Loucy (cell line): ENCODE data around the gene TPCN1.

Experiments
- H2AFZ ChIP-seq: fragments of 200-600 bp; sonication (generic); 2 replicates; pipeline ENCODE4 v1.6.0; 2016; ENCODE audit warnings: antibody characterized with exemption, mild to moderate bottlenecking, low read length, moderate library complexity
- H3F3A ChIP-seq: fragments of 200-600 bp; 2 replicates; pipeline ENCODE4 v1.6.0; 2016; ENCODE audit warnings: antibody characterized with exemption, low read depth, mild to moderate bottlenecking
- H3K27me3 ChIP-seq: fragments of 200-600 bp; sonication (generic); 2 replicates; pipeline ENCODE4 v1.6.1; 2014; ENCODE audit warnings: low read length, mild to moderate bottlenecking; ENCODE audit not compliant: insufficient read depth, poor library complexity, severe bottlenecking
- H3K36me3 ChIP-seq: fragments of 200-600 bp; sonication (generic); 2 replicates; pipeline ENCODE4 v1.6.1; 2016; ENCODE audit warnings: low read length; ENCODE audit not compliant: insufficient read depth
- H3K4me1 ChIP-seq: fragments of 200-600 bp; sonication (generic); 2 replicates; pipeline ENCODE4 v1.5.1; 2014; ENCODE audit warnings: low read length, mild to moderate bottlenecking; ENCODE audit not compliant: insufficient read depth, poor library complexity, severe bottlenecking
- H3K4me2 ChIP-seq: fragments of 200-600 bp; sonication (generic); 2 replicates; pipeline ENCODE4 v1.6.0; 2014; ENCODE audit warnings: antibody characterized with exemption, low read length, low read depth, mild to moderate bottlenecking; ENCODE audit not compliant: poor library complexity, severe bottlenecking
- H3K4me3 ChIP-seq: fragments of 200-600 bp; sonication (generic); 2 replicates; pipeline ENCODE4 v1.5.1; 2014; ENCODE audit warnings: low read length, mild to moderate bottlenecking, mixed read lengths; ENCODE audit not compliant: poor library complexity, severe bottlenecking
- H3K79me2 ChIP-seq: fragments of 200-600 bp; sonication (generic); 2 replicates; pipeline ENCODE4 v1.6.1; 2014; ENCODE audit warnings: low read length; ENCODE audit not compliant: insufficient read depth
- H3K9ac ChIP-seq: fragments of 200-600 bp; sonication (generic); 2 replicates; pipeline ENCODE4 v1.6.0; 2014; ENCODE audit warnings: mild to moderate bottlenecking, low read depth, low read length, moderate library complexity; ENCODE audit not compliant: poor library complexity, severe bottlenecking
- H3K9me2 ChIP-seq: fragments of 200-600 bp; sonication (generic); replicated peaks from 2 replicates; pipeline ENCODE4 v1.6.1; 2016; ENCODE audit warnings: low read depth, low read length, mixed read lengths
- H3K9me3 ChIP-seq: fragments of 200-600 bp; sonication (generic); 2 replicates; pipeline ENCODE4 v1.6.1; 2014; ENCODE audit warnings: mild to moderate bottlenecking, antibody characterized with exemption, low read length, low read depth; ENCODE audit not compliant: insufficient read depth
- H4K20me1 ChIP-seq: fragments of 200-600 bp; sonication (generic); 2 replicates; pipeline ENCODE4 v1.6.0; 2014; ENCODE audit warnings: antibody characterized with exemption, low read length, mild to moderate bottlenecking; ENCODE audit not compliant: insufficient read depth, poor library complexity, severe bottlenecking
- EZH2phosphoT487 ChIP-seq: fragments of 200-600 bp; IDR thresholded peaks from 2 replicates; pipeline ENCODE4 v1.6.1; 2018; ENCODE audit warnings: antibody characterized with exemption, mild to moderate bottlenecking, moderate library complexity, borderline replicate concordance
- TF ChIP-seq, protein P1 (sequence below): fragments of 200-600 bp; sonication (generic); conservative IDR thresholded peaks from 2 replicates; pipeline ENCODE4 v1.5.1; 2014; ENCODE audit warnings: mild to moderate bottlenecking, antibody characterized with exemption, low read length

The TPCN1 gene

DNA sequence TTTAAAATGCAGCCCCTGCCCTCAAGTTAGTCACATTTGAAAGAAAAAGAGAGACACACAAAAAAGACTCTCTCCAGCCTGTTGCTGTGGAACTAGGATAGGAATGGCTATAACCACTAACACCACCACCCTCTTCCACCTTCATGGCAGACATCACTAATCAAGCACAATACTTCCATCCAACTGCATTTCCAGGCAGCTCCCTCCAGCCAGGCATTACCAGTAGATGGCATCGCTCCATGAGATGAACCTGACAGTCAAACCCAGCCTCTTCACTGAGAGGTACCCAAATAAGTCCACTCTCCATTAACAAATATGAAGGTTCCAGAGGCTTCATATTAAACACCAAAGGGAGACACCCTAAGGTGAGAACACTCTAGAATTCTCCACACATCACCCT, 89.2 kb downstream of the TPCN1 start:
- H2AFZ ChIP-seq, result no peak overlapping the region
- no peak overlapping the region for H3K4me3 ChIP-seq
- H3K4me1 ChIP-seq, result no peaks in the 10 kb centered on the region
- TF ChIP-seq, protein P1, sequence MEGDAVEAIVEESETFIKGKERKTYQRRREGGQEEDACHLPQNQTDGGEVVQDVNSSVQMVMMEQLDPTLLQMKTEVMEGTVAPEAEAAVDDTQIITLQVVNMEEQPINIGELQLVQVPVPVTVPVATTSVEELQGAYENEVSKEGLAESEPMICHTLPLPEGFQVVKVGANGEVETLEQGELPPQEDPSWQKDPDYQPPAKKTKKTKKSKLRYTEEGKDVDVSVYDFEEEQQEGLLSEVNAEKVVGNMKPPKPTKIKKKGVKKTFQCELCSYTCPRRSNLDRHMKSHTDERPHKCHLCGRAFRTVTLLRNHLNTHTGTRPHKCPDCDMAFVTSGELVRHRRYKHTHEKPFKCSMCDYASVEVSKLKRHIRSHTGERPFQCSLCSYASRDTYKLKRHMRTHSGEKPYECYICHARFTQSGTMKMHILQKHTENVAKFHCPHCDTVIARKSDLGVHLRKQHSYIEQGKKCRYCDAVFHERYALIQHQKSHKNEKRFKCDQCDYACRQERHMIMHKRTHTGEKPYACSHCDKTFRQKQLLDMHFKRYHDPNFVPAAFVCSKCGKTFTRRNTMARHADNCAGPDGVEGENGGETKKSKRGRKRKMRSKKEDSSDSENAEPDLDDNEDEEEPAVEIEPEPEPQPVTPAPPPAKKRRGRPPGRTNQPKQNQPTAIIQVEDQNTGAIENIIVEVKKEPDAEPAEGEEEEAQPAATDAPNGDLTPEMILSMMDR, result 0 out of 2 replicates have a peak, but pooled peaks have one; percentile 15
- TF ChIP-seq EZH2phosphoT487, result no peak
- H3F3A ChIP-seq, result no peaks in the 10 kb centered on the region
- H3K27me3 ChIP-seq, result no peaks in the 10 kb centered on the region
- H3K9me3 ChIP-seq, result no peaks in the 10 kb centered on the region
- H3K79me2 ChIP-seq, result no peaks in the 10 kb centered on the region
- H4K20me1 ChIP-seq, result no peaks in the 10 kb centered on the region
- no peak overlapping the region for H3K9ac ChIP-seq
- H3K4me2 ChIP-seq, result no peak overlapping the region
- no peaks in the 10 kb centered on the region for H3K9me2 ChIP-seq
- peaks cover 11% of the 10 kb centered on the region; the same call in 1 of the 2 replicates for H3K36me3 ChIP-seq

DNA sequence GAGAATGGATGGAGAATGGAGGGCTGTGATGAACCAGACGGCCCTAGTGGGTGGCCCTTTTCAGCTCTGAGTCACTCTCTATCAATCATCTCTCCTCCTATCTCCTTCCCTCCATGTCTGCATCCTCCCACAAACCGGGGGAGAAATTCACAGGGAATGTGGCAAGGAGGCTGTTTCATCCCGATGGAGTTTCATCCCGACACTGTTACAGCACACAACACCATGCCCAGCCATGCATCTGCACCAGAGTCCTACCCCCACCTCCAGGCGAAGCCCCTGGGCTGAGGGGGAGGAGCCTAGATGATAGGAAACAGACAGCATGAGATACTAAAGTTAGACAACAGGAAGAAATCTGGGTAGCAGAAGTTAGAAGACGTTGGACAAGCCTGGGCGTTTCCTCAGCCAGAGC, 92.9 kb downstream of the TPCN1 start:
- Histone ChIP-seq H3K9me2 (no peaks in the 10 kb centered on the region), H3K79me2 (no peaks in the 10 kb centered on the region), H3K27me3 (no peaks in the 10 kb centered on the region), H2AFZ (no peak overlapping the region), H3K4me3 (no peak overlapping the region), H3K4me2 (no peak overlapping the region), H3K36me3 (peaks cover 27% of the 10 kb centered on the region; the same call in 1 of the 2 replicates), H4K20me1 (no peaks in the 10 kb centered on the region), H3K4me1 (no peaks in the 10 kb centered on the region), H3K9me3 (no peaks in the 10 kb centered on the region), H3F3A (no peaks in the 10 kb centered on the region), H3K9ac (no peak overlapping the region)
- no peak for TF ChIP-seq EZH2phosphoT487
- TF ChIP-seq, protein P1, result no peak

DNA sequence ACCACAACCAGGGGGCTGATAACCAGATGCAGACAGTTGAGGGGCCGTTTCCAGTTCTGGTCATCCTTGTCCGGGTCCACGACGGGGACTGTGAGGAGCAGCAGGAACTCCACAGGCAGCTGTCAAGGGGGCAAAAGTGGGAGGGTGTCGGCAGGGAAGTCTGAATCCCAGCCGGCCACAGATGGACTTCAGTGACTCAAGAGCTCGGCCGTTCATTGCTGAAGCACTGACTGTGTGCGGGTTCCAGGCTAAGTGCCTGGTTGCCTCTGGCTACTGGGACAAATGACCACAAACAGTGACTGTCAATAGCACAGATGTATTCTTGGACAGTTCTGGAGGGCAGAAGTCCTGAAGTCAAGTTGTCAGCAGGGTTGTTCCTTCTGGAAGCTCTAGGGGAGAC, 94.1 kb downstream of the TPCN1 start:
- Histone ChIP-seq H2AFZ (no peak overlapping the region), H3K9me3 (no peaks in the 10 kb centered on the region), H3K4me2 (no peak overlapping the region), H3F3A (no peaks in the 10 kb centered on the region), H4K20me1 (no peaks in the 10 kb centered on the region), H3K36me3 (peaks cover 24% of the 10 kb centered on the region; the same call in 1 of the 2 replicates), H3K4me3 (no peak overlapping the region), H3K79me2 (no peaks in the 10 kb centered on the region), H3K9ac (no peak overlapping the region), H3K27me3 (no peaks in the 10 kb centered on the region), H3K4me1 (no peaks in the 10 kb centered on the region), H3K9me2 (no peaks in the 10 kb centered on the region)
- TF ChIP-seq, protein P1, result no peak
- TF ChIP-seq EZH2phosphoT487, result no peak
